Thoracic aorta (tissue), 2 donors: ENCODE data around the gene ADM. TPM values are rescaled to one million over a fixed set of nuclear protein-coding genes. Genes with fewer than 3 reads are reported as not detected.
"Not testable (repeated sequence)": the region's sequence is repeated elsewhere in the genome, so short reads cannot be mapped to it uniquely, and the experiment has no call there.

Experiments
- ATAC-seq: fragments of 150-250 bp; one replicate; pipeline ENCODE4 v1.8.0; 2017; ENCODE audit warnings: low read depth; ENCODE audit not compliant: insufficient number of reproducible peaks, low FRiP score
- DNase-seq: peaks from one replicate; pipeline ENCODE4 v3.0.0-alpha.2; 2020; ENCODE audit warnings: low spot score
- H3K27ac ChIP-seq, 2 donors: fragments of 200-600 bp; sonication (generic); 1 replicate in 1 of 2; 2 replicates in 1 of 2; pipeline ENCODE4 v1.5.1; 2016; ENCODE audit warnings: mild to moderate bottlenecking in 2 of 2, moderate library complexity in 2 of 2
- H3K27me3 ChIP-seq: fragments of 200-600 bp; sonication (generic); replicated peaks from 2 replicates; pipeline ENCODE4 v1.6.0; 2016; ENCODE audit warnings: mild to moderate bottlenecking; ENCODE audit not compliant: insufficient read depth
- H3K36me3 ChIP-seq: fragments of 200-600 bp; sonication (generic); one replicate; pipeline ENCODE4 v1.5.1; 2016
- H3K4me1 ChIP-seq, 2 donors: fragments of 200-600 bp; sonication (generic); 1 replicate in 1 of 2; 2 replicates in 1 of 2; pipeline versions ENCODE4 v1.5.1 to v1.6.0; 2016; ENCODE audit warnings: low read depth in 2 of 2, mild to moderate bottlenecking in 1 of 2; ENCODE audit not compliant: control insufficient read depth in 1 of 2
- H3K4me3 ChIP-seq: fragments of 200-600 bp; sonication (generic); 2 replicates; pipeline ENCODE4 v1.5.1; 2016; ENCODE audit warnings: mild to moderate bottlenecking
- H3K9me3 ChIP-seq: fragments of 200-600 bp; sonication (generic); 2 replicates; pipeline ENCODE4 v1.5.1; 2016
- total RNA-seq, 2 donors: library from RNA; depleted of rRNA; stranded (reverse); fragments of >200 nt; gene quantifications; one replicate each; pipeline versions ENCODE4 v1.1.0 to v1.2.3, GENCODE V29; 2016
- TF ChIP-seq, protein P1 (sequence below): fragments of 200-600 bp; sonication (generic); IDR thresholded peaks from one replicate; pipeline ENCODE4 v1.5.1; 2019; ENCODE audit warnings: antibody characterized with exemption

The ADM gene, protein sequence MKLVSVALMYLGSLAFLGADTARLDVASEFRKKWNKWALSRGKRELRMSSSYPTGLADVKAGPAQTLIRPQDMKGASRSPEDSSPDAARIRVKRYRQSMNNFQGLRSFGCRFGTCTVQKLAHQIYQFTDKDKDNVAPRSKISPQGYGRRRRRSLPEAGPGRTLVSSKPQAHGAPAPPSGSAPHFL
- 100 to 1,000 TPM in 1 of 2 donors, 10 to 100 TPM in 1; 50.0 to 193 TPM for total RNA-seq

- DNase-seq (peak; percentile 64), ATAC-seq (peak; percentile 34)
- TF ChIP-seq, protein P1, sequence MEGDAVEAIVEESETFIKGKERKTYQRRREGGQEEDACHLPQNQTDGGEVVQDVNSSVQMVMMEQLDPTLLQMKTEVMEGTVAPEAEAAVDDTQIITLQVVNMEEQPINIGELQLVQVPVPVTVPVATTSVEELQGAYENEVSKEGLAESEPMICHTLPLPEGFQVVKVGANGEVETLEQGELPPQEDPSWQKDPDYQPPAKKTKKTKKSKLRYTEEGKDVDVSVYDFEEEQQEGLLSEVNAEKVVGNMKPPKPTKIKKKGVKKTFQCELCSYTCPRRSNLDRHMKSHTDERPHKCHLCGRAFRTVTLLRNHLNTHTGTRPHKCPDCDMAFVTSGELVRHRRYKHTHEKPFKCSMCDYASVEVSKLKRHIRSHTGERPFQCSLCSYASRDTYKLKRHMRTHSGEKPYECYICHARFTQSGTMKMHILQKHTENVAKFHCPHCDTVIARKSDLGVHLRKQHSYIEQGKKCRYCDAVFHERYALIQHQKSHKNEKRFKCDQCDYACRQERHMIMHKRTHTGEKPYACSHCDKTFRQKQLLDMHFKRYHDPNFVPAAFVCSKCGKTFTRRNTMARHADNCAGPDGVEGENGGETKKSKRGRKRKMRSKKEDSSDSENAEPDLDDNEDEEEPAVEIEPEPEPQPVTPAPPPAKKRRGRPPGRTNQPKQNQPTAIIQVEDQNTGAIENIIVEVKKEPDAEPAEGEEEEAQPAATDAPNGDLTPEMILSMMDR, result peak; percentile 60
- Histone ChIP-seq H3K4me3 (peak within 1 kb of the TSS; percentile 90), H3K27ac (peak within 1 kb of the TSS; percentile 46 to 77), H3K27me3 (no peaks in the 10 kb centered on the region), H3K36me3 (no peaks in the 10 kb centered on the region), H3K9me3 (no peaks in the 10 kb centered on the region), H3K4me1 (peaks cover 12 to 64% of the 10 kb centered on the region in 2 donors)
Measured at GRCh38 chr11:10304495-10305261, at the start of gene ADM. ADM (plus strand) TSS chr11:10305073; CDS start chr11:10305701, 628 bp downstream.

DNA sequence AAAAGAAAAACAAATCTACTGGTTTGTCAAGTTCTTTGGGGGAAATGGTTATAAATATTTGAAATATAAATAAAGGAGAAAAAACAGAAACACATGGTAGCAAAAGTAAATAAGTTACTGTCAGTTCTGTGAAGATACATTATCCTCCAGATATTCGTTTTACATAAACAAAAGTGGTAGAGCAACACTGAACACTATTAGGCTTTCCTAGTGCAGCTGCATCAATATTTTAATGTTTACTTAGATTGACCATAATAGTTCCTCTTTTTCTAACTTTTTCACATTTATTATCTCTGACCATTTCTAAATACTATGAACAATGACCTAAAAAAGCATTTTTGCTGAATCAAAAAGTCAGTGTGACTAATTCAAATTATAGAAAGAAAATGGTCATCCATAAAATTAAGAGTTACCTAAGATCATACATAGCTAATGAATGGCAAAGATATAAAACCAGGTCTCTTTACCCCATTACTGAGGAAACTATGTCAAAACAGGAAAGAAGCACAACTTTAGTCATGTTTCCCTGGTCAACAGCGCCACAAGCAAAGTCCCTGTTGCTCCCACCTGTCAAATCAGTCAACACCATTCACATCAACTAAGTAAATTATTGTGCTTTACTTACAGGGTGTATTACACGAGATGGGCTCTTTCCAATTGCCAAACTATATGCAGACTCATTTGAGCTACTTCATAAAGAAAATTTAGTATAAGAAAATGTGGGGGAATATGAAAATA, 49.3 kb upstream of the ADM start:
- Histone ChIP-seq H3K27ac (no peak overlapping the region), H3K27me3 (no peaks in the 10 kb centered on the region), H3K4me3 (no peak overlapping the region), H3K4me1 (no peaks in the 10 kb centered on the region), H3K36me3 (no peaks in the 10 kb centered on the region), H3K9me3 (no peaks in the 10 kb centered on the region)
- DNase-seq (no peak), ATAC-seq (no peak)
- TF ChIP-seq, protein P1, result no peak

DNA sequence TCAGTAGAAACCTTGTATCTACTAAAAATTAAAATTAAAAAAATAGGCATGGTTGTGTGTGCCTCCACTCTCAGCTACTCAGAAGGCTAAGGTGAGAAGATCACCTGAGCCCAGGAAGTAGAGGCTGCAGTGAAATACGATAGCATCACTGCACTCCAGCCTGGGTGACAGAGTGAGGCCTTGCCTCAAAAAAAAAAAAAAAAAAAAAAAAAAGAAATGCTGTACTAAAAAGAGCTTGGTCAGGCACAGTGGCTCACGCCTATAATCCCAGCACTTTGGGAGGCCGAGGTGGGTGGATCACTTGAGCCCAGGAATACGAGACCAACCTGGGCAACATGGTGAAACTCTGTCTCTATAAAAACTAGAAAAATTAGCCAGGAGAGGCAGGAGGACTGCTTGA, 47.4 kb upstream of the ADM start:
- H3K27me3 ChIP-seq, result no peaks in the 10 kb centered on the region
- H3K27ac ChIP-seq, result no peak overlapping the region
- H3K4me1 ChIP-seq, result no peaks in the 10 kb centered on the region
- TF ChIP-seq, protein P1, result no peak
- DNase-seq, result no peak
- H3K4me3 ChIP-seq, result no peak overlapping the region
- no peaks in the 10 kb centered on the region for H3K9me3 ChIP-seq
- ATAC-seq, result no peak
- no peaks in the 10 kb centered on the region for H3K36me3 ChIP-seq

GRCh38 chr11:10261821-10262220, 43.1 kb upstream of the ADM start:
- H3K9me3 ChIP-seq, result no peaks in the 10 kb centered on the region
- DNase-seq (no peak), ATAC-seq (no peak)
- TF ChIP-seq, protein P1, result no peak
- no peaks in the 10 kb centered on the region for H3K36me3 ChIP-seq
- H3K27me3 ChIP-seq, result no peaks in the 10 kb centered on the region
- H3K27ac ChIP-seq, result no peak overlapping the region
- no peak overlapping the region for H3K4me3 ChIP-seq
- H3K4me1 ChIP-seq, result no peaks in the 10 kb centered on the region

DNA sequence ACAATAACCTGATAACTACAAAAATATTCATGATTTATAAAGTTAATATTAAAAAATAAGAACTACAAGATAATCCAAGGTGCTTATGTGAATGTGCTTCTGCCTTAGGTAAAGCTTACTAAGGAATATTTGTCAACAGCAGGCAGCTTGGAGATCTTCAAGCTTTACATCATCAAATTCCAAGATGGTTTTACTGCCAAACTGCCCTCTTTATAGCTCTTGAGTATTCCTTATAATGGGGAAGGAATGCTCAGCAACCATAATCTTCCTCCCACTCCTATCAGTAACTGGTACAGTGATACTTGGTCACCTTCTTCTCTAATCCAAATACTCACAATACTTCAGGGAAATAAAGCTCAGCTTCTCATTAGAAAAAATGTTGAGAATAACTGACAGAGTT, 40.9 kb upstream of the ADM start:
- TF ChIP-seq, protein P1, result no peak
- peaks cover 0 to 5% of the 10 kb centered on the region in 2 donors for H3K4me1 ChIP-seq
- no peak overlapping the region for H3K27ac ChIP-seq
- H3K4me3 ChIP-seq, result no peak overlapping the region
- DNase-seq (no peak), ATAC-seq (no peak)
- H3K27me3 ChIP-seq, result no peaks in the 10 kb centered on the region
- no peaks in the 10 kb centered on the region for H3K9me3 ChIP-seq
- H3K36me3 ChIP-seq, result no peaks in the 10 kb centered on the region

- H3K4me3 ChIP-seq, H3K27ac ChIP-seq, H3K27me3 ChIP-seq, DNase-seq, H3K4me1 ChIP-seq, H3K36me3 ChIP-seq, H3K9me3 ChIP-seq, ATAC-seq: not testable (repeated sequence)
Measured at GRCh38 chr11:10264716-10265115, 40.2 kb upstream of the ADM start.
